Iris pigment epithelial cell (primary cell): ENCODE data around the gene PPP3R1.

Source experiments
- DNase-seq: peaks from one replicate; pipeline ENCODE4 v3.0.0-alpha.2; 2011; ENCODE audit warnings: low read depth

PPP3R1 gene

DNA sequence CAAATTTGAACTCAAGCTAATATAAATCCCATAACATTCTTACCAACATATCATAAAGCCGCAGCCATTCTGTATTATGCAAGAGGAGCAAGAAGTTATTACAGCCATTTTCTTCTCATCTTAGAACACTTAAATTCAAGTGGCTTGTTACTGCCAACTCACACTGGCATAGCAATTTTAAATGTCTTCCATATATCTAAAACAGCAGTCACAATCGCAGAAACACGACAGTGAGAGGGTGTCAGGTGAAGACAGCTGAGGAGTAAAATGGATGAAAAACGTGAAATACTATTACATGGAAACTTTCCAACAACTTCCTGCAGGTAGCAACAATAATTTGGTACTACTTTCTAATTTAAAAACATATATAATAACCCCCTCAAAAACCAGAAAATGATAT, 17.9 kb downstream of the PPP3R1 start:
- DNase-seq = no peak

DNA sequence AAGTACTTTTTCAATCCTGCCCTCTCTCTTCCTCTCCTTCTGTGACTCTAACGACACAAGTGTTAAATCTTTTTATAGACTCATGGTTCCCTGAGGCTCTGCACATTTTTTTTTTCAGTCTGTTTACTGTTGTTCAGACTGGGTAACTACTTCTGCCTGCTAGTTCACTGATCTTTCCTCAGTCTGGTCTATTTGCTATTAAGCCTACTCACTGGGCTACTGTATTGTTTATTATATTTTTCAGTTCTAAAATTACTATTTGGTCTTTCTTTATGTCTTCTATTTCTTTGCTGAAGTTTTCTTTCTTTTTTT, 21.3 kb downstream of the PPP3R1 start:
- DNase-seq = no peak

GRCh38 chr2:68230241-68231060, 21.9 kb downstream of the PPP3R1 start:
- peak; percentile 62 for DNase-seq

GRCh38 chr2:68226794-68227193, 25.5 kb downstream of the PPP3R1 start:
- no peak for DNase-seq

DNA sequence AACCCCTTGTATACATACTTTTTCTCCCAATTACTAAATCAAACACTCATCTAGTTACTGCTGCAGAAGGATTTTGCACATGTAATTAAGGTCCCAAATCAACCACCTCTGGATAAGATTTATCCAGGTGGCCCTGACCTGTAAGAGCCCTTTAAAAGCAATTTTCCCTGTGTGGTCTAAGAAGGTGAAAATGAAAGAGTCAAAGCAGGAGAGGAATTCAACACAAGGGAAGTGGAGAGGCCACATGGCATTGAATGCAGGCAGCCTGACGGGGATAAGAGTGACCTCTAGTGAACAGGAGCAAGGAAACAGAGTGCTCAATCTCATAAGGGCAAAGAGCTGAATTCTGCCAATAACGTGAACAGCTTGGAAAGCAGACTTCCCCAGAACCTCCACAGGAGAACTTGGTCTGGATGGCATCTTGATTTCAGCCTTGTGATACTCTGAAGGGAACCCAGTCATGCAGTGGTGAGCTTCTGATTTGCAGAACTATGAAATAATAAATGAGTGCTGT, 27.2 kb downstream of the PPP3R1 start:
- DNase-seq = peak; percentile 55

DNA sequence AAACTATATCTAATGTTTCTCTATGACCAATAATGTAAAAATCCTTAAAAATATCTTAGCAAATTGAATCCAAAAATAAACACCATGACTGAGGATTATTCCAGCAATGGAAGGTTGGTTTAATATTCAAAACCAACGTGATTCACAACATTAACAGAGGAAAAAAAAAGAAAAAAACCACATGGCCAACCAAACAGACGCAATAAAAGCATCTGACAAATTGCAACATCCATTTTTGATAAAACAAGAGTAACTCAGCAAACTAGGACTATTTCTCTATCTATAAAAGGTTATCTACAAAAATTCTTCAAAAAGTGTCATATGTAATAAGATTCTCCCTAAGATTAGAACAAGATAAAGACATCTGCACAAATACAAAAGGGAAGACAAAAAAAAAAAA, 28.9 kb downstream of the PPP3R1 start:
- peak; percentile 31 for DNase-seq

- DNase-seq = no peak
Measured at GRCh38 chr2:68222287-68222686, 30.0 kb downstream of the PPP3R1 start.

- no peak for DNase-seq
Measured at GRCh38 chr2:68218343-68218901, 33.9 kb downstream of the PPP3R1 start.

DNA sequence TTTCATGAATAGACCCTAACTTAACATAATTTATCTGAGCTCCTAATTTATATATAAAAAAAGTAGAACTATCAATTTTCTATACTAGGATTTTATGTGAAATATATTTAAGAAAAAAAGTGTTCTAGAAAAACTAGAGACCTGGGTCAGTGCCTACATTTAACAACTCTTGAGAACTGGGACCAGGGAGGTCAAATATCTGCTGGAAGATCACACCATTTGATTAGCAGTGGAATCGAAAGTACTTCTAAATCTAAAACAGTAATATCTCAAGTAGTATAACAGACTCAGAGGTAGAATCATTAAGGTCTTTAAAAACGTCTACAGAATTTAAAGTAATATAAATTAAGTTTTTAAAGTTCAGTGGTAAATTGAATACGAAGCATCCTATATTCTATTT, 34.6 kb downstream of the PPP3R1 start:
- no peak for DNase-seq

- no peak for DNase-seq
Measured at GRCh38 chr2:68216454-68217310, 35.6 kb downstream of the PPP3R1 start.

- no peak for DNase-seq
Measured at GRCh38 chr2:68214381-68214780, 38.0 kb downstream of the PPP3R1 start.

DNA sequence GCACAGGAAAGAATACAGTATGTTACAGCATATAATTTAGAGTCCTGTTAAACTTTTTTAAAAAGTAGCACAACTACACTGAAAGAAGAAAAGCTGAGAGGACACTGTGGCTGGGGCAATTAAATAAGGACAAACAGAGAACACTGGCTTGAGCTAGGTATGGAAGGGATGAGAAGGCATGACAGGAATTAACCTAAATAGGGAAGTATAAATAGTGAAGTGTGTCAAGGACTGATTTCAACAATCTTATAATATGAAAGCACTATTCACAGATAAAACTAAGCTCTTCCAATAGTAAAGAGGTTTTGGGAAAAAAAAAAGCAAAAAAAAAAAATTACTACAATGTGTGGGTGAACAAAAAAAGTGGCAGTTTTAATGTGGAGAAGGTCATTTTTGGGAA, 45.5 kb downstream of the PPP3R1 start:
- DNase-seq = no peak

- DNase-seq = no peak
Measured at GRCh38 chr2:68203587-68203986, 48.7 kb downstream of the PPP3R1 start.

DNA sequence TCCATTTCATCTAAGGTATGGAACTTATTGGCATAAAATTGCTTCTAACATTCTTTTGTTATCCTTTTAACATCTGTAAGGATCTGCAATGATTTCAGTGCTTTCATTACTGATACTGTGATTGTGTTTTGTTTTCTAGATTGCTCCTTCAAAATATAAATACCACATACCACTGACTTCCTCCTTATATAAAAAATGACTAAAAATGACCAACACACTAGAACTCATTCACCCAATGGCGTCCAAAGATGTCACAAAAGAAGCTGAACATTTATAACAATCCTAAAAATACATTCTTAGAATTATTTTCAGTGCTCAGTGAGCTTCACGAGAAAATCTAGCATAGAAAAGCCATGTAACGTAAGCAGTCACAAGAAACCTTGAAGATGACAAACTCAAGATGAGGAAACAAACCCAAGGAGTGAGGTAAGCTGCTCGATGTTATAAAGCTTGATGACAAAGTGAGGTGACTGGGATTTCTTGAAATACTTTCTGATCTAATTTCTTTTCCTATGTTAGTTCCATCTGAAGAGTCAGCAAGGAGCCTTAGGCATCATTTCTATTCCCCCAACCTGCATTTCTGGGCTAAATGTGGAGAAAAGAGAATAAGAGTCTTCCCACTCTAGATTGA, 52.1 kb downstream of the PPP3R1 start:
- no peak for DNase-seq

DNA sequence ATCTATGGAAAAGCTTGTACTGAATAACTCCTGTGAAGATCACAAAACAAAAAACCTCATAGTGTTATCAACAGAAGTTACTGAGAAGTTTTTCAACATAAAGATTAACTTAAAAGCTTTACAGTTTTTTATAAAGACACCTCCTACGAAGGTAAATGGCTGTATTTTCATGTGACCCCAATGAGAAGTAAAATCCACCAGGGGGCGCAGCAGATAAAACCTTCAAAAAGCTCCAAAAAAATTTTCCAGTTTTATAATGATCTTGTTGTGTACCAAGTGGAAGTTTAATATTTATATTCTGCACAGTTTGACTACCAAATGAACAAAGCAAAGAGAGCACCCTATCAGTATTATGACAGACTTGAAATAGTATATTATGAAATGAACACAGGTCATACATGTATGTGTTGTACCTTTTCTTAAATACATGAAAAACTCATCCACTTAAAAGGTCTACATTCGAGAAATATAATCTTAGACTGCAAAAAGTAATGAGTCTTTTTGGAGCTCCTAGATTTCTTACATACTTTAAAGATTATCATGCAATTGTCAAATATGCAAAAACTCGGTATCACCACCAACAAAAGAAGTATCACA, 56.1 kb downstream of the PPP3R1 start:
- DNase-seq = peak; percentile 30

- no peak for DNase-seq
Measured at GRCh38 chr2:68195096-68195495, 57.2 kb downstream of the PPP3R1 start.

- peak; percentile 66 for DNase-seq
Measured at GRCh38 chr2:68193787-68194372, 58.5 kb downstream of the PPP3R1 start.

- peak; percentile 52 for DNase-seq
Measured at GRCh38 chr2:68193144-68193543, 59.2 kb downstream of the PPP3R1 start.

DNA sequence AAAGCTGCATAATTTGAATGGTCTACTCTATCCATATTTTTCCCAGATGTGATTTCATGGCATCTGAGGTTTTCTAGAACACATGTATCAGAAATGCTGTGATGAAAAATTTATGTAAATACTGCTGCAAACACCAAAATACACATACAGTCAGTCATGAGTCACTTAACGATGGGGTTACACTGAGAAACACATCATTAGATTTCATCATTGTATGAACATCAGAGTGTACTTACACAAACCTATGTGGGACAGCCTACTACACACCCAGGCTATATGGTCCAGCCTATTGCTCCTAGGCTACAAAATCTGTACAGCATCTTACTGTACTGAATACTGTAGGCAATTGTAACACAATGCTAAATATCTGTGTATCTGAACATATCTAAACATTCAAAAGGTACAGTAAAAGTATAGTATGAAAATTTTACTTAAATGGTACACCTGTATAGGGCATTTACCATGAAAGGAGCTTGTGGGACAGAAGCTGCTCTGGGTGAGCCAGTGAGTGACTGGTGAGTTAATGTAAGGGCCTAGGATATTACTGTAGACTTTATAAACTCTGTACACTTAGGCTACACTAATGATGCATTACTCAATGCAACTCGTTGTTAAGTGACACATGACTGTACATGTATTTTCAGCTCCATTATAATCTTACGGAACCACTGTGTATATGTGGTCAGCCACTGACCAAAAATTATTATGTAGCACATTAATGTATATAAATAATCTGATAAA, 61.2 kb downstream of the PPP3R1 start:
- DNase-seq = peak; percentile 90

DNA sequence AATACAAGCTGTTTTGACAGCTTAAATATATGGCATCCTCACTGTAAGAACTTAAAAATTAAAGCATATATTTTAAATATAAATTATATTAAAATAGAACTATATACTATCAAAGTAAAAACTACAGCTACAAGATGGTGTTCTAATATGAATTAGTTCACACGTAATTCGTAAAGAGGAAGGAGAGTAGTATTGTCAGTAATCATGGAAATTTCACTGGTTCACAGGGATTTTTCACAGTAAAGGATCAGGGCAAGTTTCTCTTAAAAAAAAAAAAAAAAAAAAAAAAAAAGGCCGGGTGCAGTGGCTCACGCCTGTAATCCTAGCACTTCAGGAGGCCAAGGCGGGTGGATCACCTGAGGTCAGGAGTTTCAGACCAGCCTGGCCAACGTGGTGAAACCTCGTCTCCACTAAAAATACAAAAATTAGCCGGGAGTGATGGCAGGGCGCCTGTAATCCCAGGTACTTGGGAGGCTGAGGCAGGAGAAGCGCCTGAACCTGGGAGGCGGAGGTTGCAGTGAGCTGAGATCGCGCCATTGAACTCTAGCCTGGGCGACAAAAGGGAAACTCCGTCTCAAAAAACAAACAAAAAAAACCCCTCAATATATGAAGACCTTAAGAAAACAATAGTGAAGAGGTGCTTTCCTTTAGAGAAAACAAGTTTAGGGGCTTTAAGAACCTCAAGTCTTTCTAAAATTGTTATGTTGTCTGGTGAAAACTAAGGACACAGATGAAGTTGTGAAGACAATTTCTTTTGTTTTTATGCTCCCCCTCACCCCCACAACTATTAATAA, 62.1 kb downstream of the PPP3R1 start:
- DNase-seq = no peak
